DND-41 (cell line): ENCODE data around the gene NPAS2.

ENCODE experiments used
- ATAC-seq: fragments of 200-7000 bp; cut with Tn5 transposase; 3 replicates; pipeline ENCODE4 v1.9.1; 2021; ENCODE audit warnings: low read depth; ENCODE audit not compliant: insufficient read depth
- DNase-seq: peaks from one replicate; pipeline ENCODE4 v3.0.0-alpha.2; 2020
- H2AFZ ChIP-seq: 2 replicates; pipeline ENCODE4 v1.6.0; 2012; ENCODE audit warnings: low read depth, low read length
- H3K27ac ChIP-seq: 2 replicates; pipeline ENCODE4 v1.5.1; 2012; ENCODE audit warnings: low read length, inconsistent platforms
- H3K27me3 ChIP-seq: fragments of 200-600 bp; sonication (generic); 2 replicates; pipeline ENCODE4 v1.6.0; 2012; ENCODE audit warnings: low read length, mild to moderate bottlenecking, inconsistent platforms; ENCODE audit not compliant: insufficient read depth, poor library complexity
- H3K36me3 ChIP-seq: 2 replicates; pipeline ENCODE4 v1.5.1; 2012; ENCODE audit warnings: low read length, inconsistent platforms; ENCODE audit not compliant: insufficient read depth
- H3K4me1 ChIP-seq: 2 replicates; pipeline ENCODE4 v1.5.1; 2012; ENCODE audit warnings: mild to moderate bottlenecking, low read length; ENCODE audit not compliant: insufficient read depth
- H3K4me2 ChIP-seq: 2 replicates; pipeline ENCODE4 v1.6.0; 2012; ENCODE audit warnings: mild to moderate bottlenecking, moderate library complexity, low read length, inconsistent platforms; ENCODE audit not compliant: insufficient read depth
- H3K4me3 ChIP-seq, 2 experiments: fragments of 200-600 bp in 1 of 2; shearing (Covaris generic) in 1 of 2; 2 replicates each; pipeline ENCODE4 v1.5.1; 2012 to 2016; ENCODE audit warnings: inconsistent platforms in 2 of 2, low read length in 2 of 2, mild to moderate bottlenecking in 2 of 2, low read depth in 1 of 2, moderate library complexity in 1 of 2
- H3K79me2 ChIP-seq: 2 replicates; pipeline ENCODE4 v1.6.0; 2012; ENCODE audit warnings: low read length, inconsistent platforms; ENCODE audit not compliant: insufficient read depth
- H3K9ac ChIP-seq: 2 replicates; pipeline ENCODE4 v1.6.0; 2012; ENCODE audit warnings: low read depth, mild to moderate bottlenecking, inconsistent platforms, low read length, moderate library complexity
- H3K9me3 ChIP-seq: 2 replicates; pipeline ENCODE4 v1.5.1; 2012; ENCODE audit warnings: low read length, moderate library complexity, mild to moderate bottlenecking, inconsistent platforms; ENCODE audit not compliant: insufficient read depth, severe bottlenecking
- H4K20me1 ChIP-seq: 2 replicates; pipeline ENCODE4 v1.6.0; 2012; ENCODE audit warnings: low read length; ENCODE audit not compliant: insufficient read depth
- EZH2 ChIP-seq: IDR thresholded peaks from 3 replicates; pipeline ENCODE4 v1.6.1; 2012; ENCODE audit warnings: borderline replicate concordance, low read depth, mild to moderate bottlenecking, moderate library complexity, low read length, inconsistent platforms; ENCODE audit not compliant: severe bottlenecking
- TF ChIP-seq, protein P1 (sequence below): IDR thresholded peaks from 2 replicates; pipeline ENCODE4 v1.5.1; 2012; ENCODE audit warnings: borderline replicate concordance, low read length, moderate library complexity, mild to moderate bottlenecking; ENCODE audit not compliant: poor library complexity, severe bottlenecking; ENCODE audit errors: extremely low read depth

The NPAS2 gene

DNA sequence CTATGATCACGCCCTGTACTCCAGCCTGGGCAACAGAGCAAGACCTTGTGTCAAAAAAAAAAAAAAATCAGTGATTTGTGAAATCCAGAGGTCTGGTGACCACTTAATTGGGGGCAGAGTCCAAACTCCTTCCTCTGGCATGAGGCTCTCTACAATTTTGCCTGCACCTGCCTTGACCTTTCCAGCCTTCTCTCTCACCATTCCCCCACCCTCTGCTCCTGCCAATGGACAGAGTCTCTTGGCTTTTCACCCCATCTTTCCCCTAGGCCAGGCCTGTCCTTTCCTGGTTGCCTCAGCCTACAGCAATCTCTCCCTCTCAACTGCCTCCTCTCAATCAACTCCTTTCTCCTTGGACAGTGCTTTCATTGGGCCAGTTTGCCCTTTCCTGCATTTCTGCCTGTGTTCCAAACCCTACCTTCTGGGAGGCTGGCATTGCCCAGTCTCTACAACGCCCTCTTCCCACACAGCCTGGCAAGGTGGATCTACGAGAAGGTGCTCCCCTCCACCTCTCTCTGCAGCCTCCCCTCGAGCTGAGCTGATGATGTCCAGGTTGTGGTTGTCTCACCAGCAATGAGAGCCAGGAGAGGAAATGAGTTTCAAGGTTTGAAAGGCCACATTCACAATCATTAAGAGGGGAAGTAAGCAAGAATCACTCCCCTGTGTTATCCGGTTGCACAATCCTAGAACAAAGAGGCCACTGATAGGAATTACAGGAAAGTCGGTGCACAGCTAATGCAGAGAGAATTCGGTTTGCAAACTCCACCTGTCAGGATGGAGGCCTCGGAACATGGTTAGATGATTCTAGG is 39.5 kb upstream of the NPAS2 start:
- TF ChIP-seq EZH2: no peak
- TF ChIP-seq, protein P1, sequence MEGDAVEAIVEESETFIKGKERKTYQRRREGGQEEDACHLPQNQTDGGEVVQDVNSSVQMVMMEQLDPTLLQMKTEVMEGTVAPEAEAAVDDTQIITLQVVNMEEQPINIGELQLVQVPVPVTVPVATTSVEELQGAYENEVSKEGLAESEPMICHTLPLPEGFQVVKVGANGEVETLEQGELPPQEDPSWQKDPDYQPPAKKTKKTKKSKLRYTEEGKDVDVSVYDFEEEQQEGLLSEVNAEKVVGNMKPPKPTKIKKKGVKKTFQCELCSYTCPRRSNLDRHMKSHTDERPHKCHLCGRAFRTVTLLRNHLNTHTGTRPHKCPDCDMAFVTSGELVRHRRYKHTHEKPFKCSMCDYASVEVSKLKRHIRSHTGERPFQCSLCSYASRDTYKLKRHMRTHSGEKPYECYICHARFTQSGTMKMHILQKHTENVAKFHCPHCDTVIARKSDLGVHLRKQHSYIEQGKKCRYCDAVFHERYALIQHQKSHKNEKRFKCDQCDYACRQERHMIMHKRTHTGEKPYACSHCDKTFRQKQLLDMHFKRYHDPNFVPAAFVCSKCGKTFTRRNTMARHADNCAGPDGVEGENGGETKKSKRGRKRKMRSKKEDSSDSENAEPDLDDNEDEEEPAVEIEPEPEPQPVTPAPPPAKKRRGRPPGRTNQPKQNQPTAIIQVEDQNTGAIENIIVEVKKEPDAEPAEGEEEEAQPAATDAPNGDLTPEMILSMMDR: no peak
- no peak overlapping the region for H3K4me2 ChIP-seq
- H3K36me3 ChIP-seq: no peaks in the 10 kb centered on the region
- DNase-seq: no peak
- no peaks in the 10 kb centered on the region for H4K20me1 ChIP-seq
- H3K9me3 ChIP-seq: no peaks in the 10 kb centered on the region
- H3K4me3 ChIP-seq: no peak overlapping the region
- no peaks in the 10 kb centered on the region for H3K27me3 ChIP-seq
- no peaks in the 10 kb centered on the region for H3K79me2 ChIP-seq
- no peak overlapping the region for H2AFZ ChIP-seq
- no peak overlapping the region for H3K27ac ChIP-seq
- H3K4me1 ChIP-seq: no peaks in the 10 kb centered on the region
- no peak overlapping the region for H3K9ac ChIP-seq
- ATAC-seq: no peak

DNA sequence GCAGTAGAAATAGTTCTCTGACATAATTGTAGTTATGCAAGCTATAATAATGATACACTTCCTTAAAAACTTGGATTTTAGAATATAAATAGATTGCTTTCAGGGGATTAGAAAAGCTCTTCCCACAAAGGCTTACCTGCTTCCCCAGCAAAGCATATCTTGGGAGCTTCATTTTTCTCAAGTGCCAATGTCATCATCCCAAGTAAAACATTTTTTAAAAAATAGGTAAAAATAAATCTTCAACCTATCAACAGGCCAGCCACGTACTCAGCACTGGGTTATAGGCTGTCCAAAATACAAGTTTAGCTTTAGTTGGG is 39.0 kb upstream of the NPAS2 start:
- Histone ChIP-seq H3K4me3 (no peak overlapping the region), H3K27ac (no peak overlapping the region), H3K27me3 (no peaks in the 10 kb centered on the region), H4K20me1 (no peaks in the 10 kb centered on the region), H3K9ac (no peak overlapping the region), H2AFZ (no peak overlapping the region), H3K4me1 (no peaks in the 10 kb centered on the region), H3K79me2 (no peaks in the 10 kb centered on the region), H3K9me3 (no peaks in the 10 kb centered on the region), H3K36me3 (no peaks in the 10 kb centered on the region), H3K4me2 (no peak overlapping the region)
- DNase-seq: no peak
- no peak for ATAC-seq
- TF ChIP-seq, protein P1: no peak
- TF ChIP-seq EZH2: no peak

DNA sequence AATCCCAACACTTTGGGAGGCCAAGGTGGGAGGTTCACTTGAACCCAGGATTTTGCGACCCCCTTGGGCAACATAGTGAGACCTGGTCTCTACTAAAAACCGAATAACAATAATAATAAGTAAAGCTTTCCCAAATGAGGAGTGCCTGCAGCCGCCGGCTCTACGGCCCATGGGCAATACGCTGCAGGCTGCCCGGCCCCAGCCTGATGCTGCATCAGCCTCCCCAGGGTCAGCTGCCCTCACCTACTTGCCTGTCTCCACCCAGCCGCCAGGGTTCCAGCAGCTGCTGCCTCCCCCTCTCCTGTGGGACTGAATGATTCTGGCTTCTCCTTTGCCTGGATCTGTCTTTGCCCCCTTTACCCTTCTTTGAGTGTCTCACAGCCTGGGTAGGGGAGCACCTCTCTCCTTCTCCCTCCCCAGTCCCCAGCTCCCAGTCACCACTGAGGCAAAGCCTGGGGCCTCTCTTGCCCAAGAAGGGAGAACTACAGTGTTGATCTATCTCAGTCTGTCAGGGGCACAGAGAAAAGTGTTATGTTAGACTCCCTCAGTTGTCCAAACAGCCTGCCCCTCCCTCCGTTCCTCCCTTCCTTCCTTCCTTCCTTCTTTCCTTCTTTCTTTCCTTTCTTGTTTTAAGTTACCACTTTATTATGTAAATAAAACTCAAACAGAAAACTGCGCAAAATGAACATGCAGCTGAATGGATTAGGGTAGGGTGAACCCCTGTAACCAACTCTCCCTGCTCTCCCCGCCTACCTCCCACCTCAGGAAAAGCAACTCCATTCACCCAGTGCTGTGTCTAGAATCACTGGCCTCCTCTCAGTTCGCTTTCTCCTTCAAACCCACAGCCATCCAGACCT is 38.2 kb upstream of the NPAS2 start:
- Histone ChIP-seq H3K9ac (no peak overlapping the region), H3K4me2 (no peak overlapping the region), H3K9me3 (no peaks in the 10 kb centered on the region), H3K27me3 (no peaks in the 10 kb centered on the region), H3K36me3 (no peaks in the 10 kb centered on the region), H2AFZ (no peak overlapping the region), H3K79me2 (no peaks in the 10 kb centered on the region), H3K4me3 (no peak overlapping the region), H3K27ac (no peak overlapping the region), H4K20me1 (no peaks in the 10 kb centered on the region), H3K4me1 (no peaks in the 10 kb centered on the region)
- DNase-seq: no peak
- ATAC-seq: no peak
- TF ChIP-seq, protein P1: no peak
- no peak for TF ChIP-seq EZH2
